Neuronal stem cell (in vitro differentiated cells): ENCODE data around the gene RALB.

Source experiments
- DNase-seq: peaks from one replicate; pipeline ENCODE4 v3.0.0-alpha.2; 2013; ENCODE audit warnings: low spot score
- H2AFZ ChIP-seq: one replicate; pipeline ENCODE4 v1.6.1; 2013; ENCODE audit warnings: mild to moderate bottlenecking, low read length, inconsistent platforms
- H2AK5ac ChIP-seq: 2 replicates; pipeline ENCODE4 v1.6.1; 2013; ENCODE audit warnings: low read depth, mild to moderate bottlenecking, inconsistent platforms, low read length, moderate library complexity, mixed read lengths
- H2BK120ac ChIP-seq: 2 replicates; pipeline ENCODE4 v1.6.1; 2013; ENCODE audit warnings: low read depth, mild to moderate bottlenecking, inconsistent platforms, low read length, moderate library complexity, mixed read lengths
- H2BK12ac ChIP-seq: one replicate; pipeline ENCODE4 v1.6.1; 2013; ENCODE audit warnings: low read length, inconsistent platforms
- H2BK15ac ChIP-seq: 2 replicates; pipeline ENCODE4 v1.6.1; 2013; ENCODE audit warnings: mild to moderate bottlenecking, low read length, inconsistent platforms, mixed read lengths
- H2BK5ac ChIP-seq: one replicate; pipeline ENCODE4 v1.6.1; 2013; ENCODE audit warnings: inconsistent platforms, mild to moderate bottlenecking, low read length, moderate library complexity
- H3K14ac ChIP-seq: one replicate; pipeline ENCODE4 v1.6.1; 2013; ENCODE audit warnings: low read length, inconsistent platforms
- H3K18ac ChIP-seq: 2 replicates; pipeline ENCODE4 v1.6.1; 2013; ENCODE audit warnings: low read length, inconsistent platforms
- H3K23ac ChIP-seq: 2 replicates; pipeline ENCODE4 v1.6.1; 2013; ENCODE audit warnings: low read depth, mild to moderate bottlenecking, mixed read lengths, low read length, inconsistent platforms; ENCODE audit not compliant: poor library complexity
- H3K27ac ChIP-seq: replicated peaks from 3 replicates; pipeline ENCODE4 v1.5.1; 2013; ENCODE audit warnings: low read length, inconsistent platforms
- H3K27me3 ChIP-seq, 3 experiments: 2 replicates each; pipeline ENCODE4 v1.6.1; 2013; ENCODE audit warnings: low read length in 3 of 3, mild to moderate bottlenecking in 2 of 3, inconsistent platforms in 1 of 3, low read depth in 1 of 3, mixed read lengths in 1 of 3, moderate library complexity in 1 of 3; ENCODE audit not compliant: control insufficient read depth in 3 of 3, insufficient read depth in 3 of 3
- H3K36me3 ChIP-seq, 2 donors: replicated peaks in 1 of 2; 2 replicates each; pipeline ENCODE4 v1.6.1; 2013; ENCODE audit warnings: low read length in 2 of 2; ENCODE audit not compliant: control insufficient read depth in 2 of 2, insufficient read depth in 2 of 2
- H3K4ac ChIP-seq: 2 replicates; pipeline ENCODE4 v1.6.1; 2013; ENCODE audit warnings: inconsistent platforms, mild to moderate bottlenecking, low read length, moderate library complexity
- H3K4me1 ChIP-seq, 2 donors: 1 replicate in 1 of 2; 2 replicates in 1 of 2; pipeline ENCODE4 v1.6.1; 2013; ENCODE audit warnings: low read length in 2 of 2, low read depth in 1 of 2; ENCODE audit not compliant: control insufficient read depth in 2 of 2, insufficient read depth in 1 of 2
- H3K4me2 ChIP-seq: one replicate; pipeline ENCODE4 v1.6.1; 2013; ENCODE audit warnings: mild to moderate bottlenecking, low read length, inconsistent platforms; ENCODE audit not compliant: insufficient read depth, poor library complexity, severe bottlenecking
- H3K4me3 ChIP-seq, 2 donors: 2 replicates each; pipeline ENCODE4 v1.5.1; 2013; ENCODE audit warnings: low read length in 2 of 2, mild to moderate bottlenecking in 2 of 2, inconsistent platforms in 1 of 2, moderate library complexity in 1 of 2
- H3K79me1 ChIP-seq: one replicate; pipeline ENCODE4 v1.6.1; 2013; ENCODE audit warnings: low read depth, mild to moderate bottlenecking, inconsistent platforms, low read length, moderate library complexity
- H3K9ac ChIP-seq: one replicate; pipeline ENCODE4 v1.6.1; 2013; ENCODE audit warnings: mild to moderate bottlenecking, low read depth, low read length, inconsistent platforms; ENCODE audit not compliant: poor library complexity
- H3K9me3 ChIP-seq, 2 donors: replicated peaks in 1 of 2; 2 replicates each; pipeline versions ENCODE3 to v1.6.1; 2013; ENCODE audit warnings: low read length in 2 of 2, mild to moderate bottlenecking in 2 of 2, inconsistent platforms in 1 of 2, low read depth in 1 of 2, mixed read lengths in 1 of 2, moderate library complexity in 1 of 2; ENCODE audit not compliant: control insufficient read depth in 2 of 2, insufficient read depth in 1 of 2
- H4K8ac ChIP-seq: one replicate; pipeline ENCODE4 v1.6.1; 2013; ENCODE audit warnings: low read depth, mild to moderate bottlenecking, inconsistent platforms, low read length, moderate library complexity
- H4K91ac ChIP-seq: one replicate; pipeline ENCODE4 v1.6.1; 2013; ENCODE audit warnings: low read length, low read depth, mild to moderate bottlenecking, inconsistent platforms; ENCODE audit not compliant: poor library complexity
- WGBS, 2 donors: extraction: QIAGEN DNeasy Blood & Tissue Kit; methylation state at CpG; one replicate each; pipeline ENCODE4 v1.1.7; 2013; ENCODE audit warnings: missing lambda C conversion rate in 2 of 2, mixed read lengths in 1 of 2; ENCODE audit not compliant: insufficient read length in 2 of 2, insufficient replicate concordance in 1 of 2; ENCODE audit errors: extremely low coverage in 2 of 2; 5-methylcytosine and 5-hydroxymethylcytosine counted together

Gene RALB

GRCh38 chr2:120219766-120220165 lies 32.9 kb upstream of the RALB start:
- Histone ChIP-seq H3K14ac (no peak overlapping the region), H3K4ac (no peak overlapping the region), H3K9me3 (peaks cover 9 to 14% of the 10 kb centered on the region in 2 donors), H3K4me2 (no peak overlapping the region), H3K23ac (no peak overlapping the region), H3K4me1 (no peaks in the 10 kb centered on the region), H2BK15ac (no peak overlapping the region), H4K91ac (no peak overlapping the region), H3K9ac (no peak overlapping the region), H2BK120ac (no peak overlapping the region), H2AK5ac (no peak overlapping the region), H3K18ac (no peak overlapping the region), H2AFZ (no peak overlapping the region), H4K8ac (no peak overlapping the region), H3K27ac (no peak overlapping the region), H2BK5ac (no peak overlapping the region), H3K4me3 (no peak overlapping the region), H3K36me3 (peaks cover 2 to 10% of the 10 kb centered on the region in 2 donors), H2BK12ac (no peak overlapping the region), H3K27me3 (peaks cover 0 to 13% (median 6%) of the 10 kb centered on the region in 3 experiments), H3K79me1 (peaks cover 6% of the 10 kb centered on the region)
- WGBS, 2 donors, result no CpG with 5 or more reads among the region's 5 CpGs
- no peak for DNase-seq

- no peak overlapping the region for H3K27ac ChIP-seq
- no CpG with 5 or more reads among the region's 2 CpGs for WGBS, 2 donors
Measured at GRCh38 chr2:120220756-120221155, 31.9 kb upstream of the RALB start.

GRCh38 chr2:120221616-120222015 lies 31.0 kb upstream of the RALB start:
- peaks cover 6% of the 10 kb centered on the region for H3K79me1 ChIP-seq
- WGBS, 2 donors, result no CpG with 5 or more reads among the region's 8 CpGs

More at GRCh38 chr2:120220756-120221155, 31.9 kb upstream of the RALB start:
- no peak overlapping the region for H2AK5ac ChIP-seq
- no peak overlapping the region for H3K18ac ChIP-seq
- no peak overlapping the region for H4K8ac ChIP-seq
- H3K4ac ChIP-seq, result no peak overlapping the region
- H3K4me1 ChIP-seq, result no peaks in the 10 kb centered on the region
- peaks cover 0 to 23% (median 8%) of the 10 kb centered on the region in 3 experiments for H3K27me3 ChIP-seq
- DNase-seq, result no peak
- peaks cover 6% of the 10 kb centered on the region for H3K79me1 ChIP-seq
- H3K14ac ChIP-seq, result no peak overlapping the region
- H3K36me3 ChIP-seq, result peaks cover 2 to 10% of the 10 kb centered on the region in 2 donors
- H2BK15ac ChIP-seq, result no peak overlapping the region
- no peak overlapping the region for H3K4me3 ChIP-seq
- H3K4me2 ChIP-seq, result no peak overlapping the region
- no peak overlapping the region for H3K9ac ChIP-seq
- no peak overlapping the region for H2BK5ac ChIP-seq
- no peak overlapping the region for H2BK120ac ChIP-seq
- H2BK12ac ChIP-seq, result no peak overlapping the region
- H3K9me3 ChIP-seq, result peaks cover 9 to 14% of the 10 kb centered on the region in 2 donors
- no peak overlapping the region for H2AFZ ChIP-seq
- no peak overlapping the region for H4K91ac ChIP-seq
- H3K23ac ChIP-seq, result no peak overlapping the region

GRCh38 chr2:120222186-120223033 lies 30.2 kb upstream of the RALB start:
- peaks cover 6% of the 10 kb centered on the region for H3K79me1 ChIP-seq
- peaks cover 2 to 10% of the 10 kb centered on the region in 2 donors for H3K36me3 ChIP-seq
- no peak overlapping the region for H3K27ac ChIP-seq
- H3K4me3 ChIP-seq, result peak overlapping the region; percentile 54 to 82
- no peak overlapping the region for H2BK5ac ChIP-seq
- H3K9me3 ChIP-seq, result peaks cover 9 to 14% of the 10 kb centered on the region in 2 donors
- H3K9ac ChIP-seq, result no peak overlapping the region
- H2AFZ ChIP-seq, result peak overlapping the region; percentile 98
- H2AK5ac ChIP-seq, result peak overlapping the region; percentile 0
- H3K18ac ChIP-seq, result peak overlapping the region; percentile 98
- WGBS, 2 donors, result no CpG with 5 or more reads among the region's 49 CpGs
- peak overlapping the region; percentile 81 for H2BK15ac ChIP-seq
- no peak overlapping the region for H3K14ac ChIP-seq
- peak overlapping the region; percentile 42 for H3K4ac ChIP-seq
- no peak overlapping the region for H4K91ac ChIP-seq
- peak overlapping the region; percentile 79 for H3K4me2 ChIP-seq
- peak overlapping the region; percentile 38 for H2BK120ac ChIP-seq
- no peaks in the 10 kb centered on the region for H3K4me1 ChIP-seq
- no peak overlapping the region for H3K23ac ChIP-seq
- no peak overlapping the region for H2BK12ac ChIP-seq
- no peak for DNase-seq
- peak overlapping the region; percentile 43 for H4K8ac ChIP-seq
- peaks cover 0 to 39% (median 8%) of the 10 kb centered on the region in 3 experiments for H3K27me3 ChIP-seq

More at GRCh38 chr2:120221616-120222015, 31.0 kb upstream of the RALB start:
- Histone ChIP-seq H3K9ac (no peak overlapping the region), H3K4me2 (no peak overlapping the region), H3K18ac (no peak overlapping the region), H3K27ac (no peak overlapping the region), H2BK15ac (no peak overlapping the region), H3K4me3 (no peak overlapping the region), H2AK5ac (no peak overlapping the region), H3K23ac (no peak overlapping the region), H2BK5ac (no peak overlapping the region), H2AFZ (no peak overlapping the region), H4K91ac (no peak overlapping the region), H4K8ac (no peak overlapping the region), H3K14ac (no peak overlapping the region), H3K27me3 (peaks cover 0 to 31% (median 8%) of the 10 kb centered on the region in 3 experiments), H3K4ac (no peak overlapping the region), H3K4me1 (no peaks in the 10 kb centered on the region), H2BK120ac (no peak overlapping the region), H3K9me3 (peaks cover 9 to 14% of the 10 kb centered on the region in 2 donors), H2BK12ac (no peak overlapping the region), H3K36me3 (peaks cover 2 to 10% of the 10 kb centered on the region in 2 donors)
- DNase-seq, result no peak
